ENCODE results near the gene PBX1. TPM values are rescaled to one million over a fixed set of nuclear protein-coding genes. Genes with fewer than 3 reads are reported as not detected.
A peak's percentile ranks its signal among the peaks of the same experiment; 100 is the strongest.

PBX1 gene
- total RNA-seq, 1 donor from 2014 or later, result 71.7 TPM

DNA sequence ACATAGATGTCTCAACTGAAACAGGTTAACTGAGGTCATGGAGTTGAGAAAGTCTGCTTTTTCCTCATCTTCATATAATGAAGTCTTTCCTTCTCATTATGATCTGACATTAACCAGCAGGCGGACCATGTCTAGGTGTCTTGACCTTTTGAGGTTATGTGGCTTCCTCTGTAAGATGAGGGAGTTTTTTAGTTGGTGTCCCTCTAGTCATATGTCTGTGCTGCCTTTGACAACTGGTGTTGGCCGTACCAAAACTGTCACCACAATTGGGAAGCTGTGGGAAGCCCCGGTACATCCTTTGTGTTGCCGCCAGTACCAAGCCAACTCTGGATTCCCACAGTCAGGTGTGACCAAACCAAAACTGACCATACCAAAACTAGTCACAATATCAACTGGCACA is 105.1 kb downstream of the PBX1 start:
- TF ChIP-seq, protein P1, sequence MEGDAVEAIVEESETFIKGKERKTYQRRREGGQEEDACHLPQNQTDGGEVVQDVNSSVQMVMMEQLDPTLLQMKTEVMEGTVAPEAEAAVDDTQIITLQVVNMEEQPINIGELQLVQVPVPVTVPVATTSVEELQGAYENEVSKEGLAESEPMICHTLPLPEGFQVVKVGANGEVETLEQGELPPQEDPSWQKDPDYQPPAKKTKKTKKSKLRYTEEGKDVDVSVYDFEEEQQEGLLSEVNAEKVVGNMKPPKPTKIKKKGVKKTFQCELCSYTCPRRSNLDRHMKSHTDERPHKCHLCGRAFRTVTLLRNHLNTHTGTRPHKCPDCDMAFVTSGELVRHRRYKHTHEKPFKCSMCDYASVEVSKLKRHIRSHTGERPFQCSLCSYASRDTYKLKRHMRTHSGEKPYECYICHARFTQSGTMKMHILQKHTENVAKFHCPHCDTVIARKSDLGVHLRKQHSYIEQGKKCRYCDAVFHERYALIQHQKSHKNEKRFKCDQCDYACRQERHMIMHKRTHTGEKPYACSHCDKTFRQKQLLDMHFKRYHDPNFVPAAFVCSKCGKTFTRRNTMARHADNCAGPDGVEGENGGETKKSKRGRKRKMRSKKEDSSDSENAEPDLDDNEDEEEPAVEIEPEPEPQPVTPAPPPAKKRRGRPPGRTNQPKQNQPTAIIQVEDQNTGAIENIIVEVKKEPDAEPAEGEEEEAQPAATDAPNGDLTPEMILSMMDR (conservative IDR thresholded peaks at IDR 0.05), result no peak
- Mint-ChIP-seq H3K36me3 (ENCODE audit: low read depth) (peaks cover 2% of the 10 kb centered on the region), H3K4me1 (peaks cover 15% of the 10 kb centered on the region), H3K27me3 (ENCODE audit: low read depth) (no peaks in the 10 kb centered on the region), H3K4me3 (no peak overlapping the region), H3K9me3 (peaks cover 2% of the 10 kb centered on the region), H3K27ac (ENCODE audit: unreplicated experiment) (no peak overlapping the region)
- DNase-seq (ENCODE audit: low read depth, low spot score), result no peak

DNA sequence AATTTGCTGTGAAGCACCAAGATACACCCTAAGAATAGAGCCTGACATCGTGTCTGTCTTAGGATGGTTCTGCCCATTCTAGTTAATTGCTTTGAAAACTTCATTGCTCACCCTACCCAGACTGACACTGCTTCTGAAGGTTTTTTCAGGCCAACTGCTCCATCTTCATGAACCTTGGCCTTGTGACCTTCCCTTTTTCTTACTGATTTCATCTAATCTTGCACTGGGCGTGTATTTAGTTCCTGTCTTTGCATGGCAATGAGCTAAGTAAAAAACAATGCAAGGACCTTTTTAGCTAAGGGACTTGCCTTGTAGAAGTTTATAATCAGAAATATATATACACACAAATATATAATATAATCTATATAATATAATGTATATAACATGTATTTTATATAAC is 108.0 kb downstream of the PBX1 start:
- TF ChIP-seq, protein P1 (conservative IDR thresholded peaks at IDR 0.05), result no peak
- H3K36me3 Mint-ChIP-seq (ENCODE audit: low read depth), result peaks cover 6% of the 10 kb centered on the region
- no peak overlapping the region for H3K4me3 Mint-ChIP-seq
- no peaks in the 10 kb centered on the region for H3K27me3 Mint-ChIP-seq (ENCODE audit: low read depth)
- H3K9me3 Mint-ChIP-seq, result peaks cover 7% of the 10 kb centered on the region
- H3K27ac Mint-ChIP-seq (ENCODE audit: unreplicated experiment), result no peak overlapping the region
- DNase-seq (ENCODE audit: low read depth, low spot score), result no peak
- H3K4me1 Mint-ChIP-seq, result peaks cover 35% of the 10 kb centered on the region

DNA sequence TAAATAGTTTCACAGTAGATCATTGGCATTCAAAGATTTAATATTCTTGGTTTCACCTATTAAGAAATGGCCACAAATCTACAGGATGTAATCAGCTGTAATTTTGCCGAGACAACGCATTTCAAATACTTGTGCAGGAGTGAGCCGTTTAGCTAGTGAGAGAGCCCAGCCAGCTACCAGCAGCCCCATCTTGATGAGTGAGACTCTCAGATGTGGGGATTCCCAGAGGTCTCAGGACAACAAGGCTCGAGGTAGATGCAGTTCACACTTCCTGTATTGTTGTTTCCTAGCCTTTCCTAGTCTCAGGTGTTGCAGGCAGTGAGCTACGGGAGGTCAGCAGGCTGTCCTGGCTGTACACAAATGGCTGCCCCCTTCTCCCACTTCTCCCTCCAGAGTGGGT is 108.6 kb downstream of the PBX1 start:
- peaks cover 6% of the 10 kb centered on the region for H3K36me3 Mint-ChIP-seq (ENCODE audit: low read depth)
- no peak for DNase-seq (ENCODE audit: low read depth, low spot score)
- TF ChIP-seq, protein P1 (conservative IDR thresholded peaks at IDR 0.05), result no peak
- no peak overlapping the region for H3K27ac Mint-ChIP-seq (ENCODE audit: unreplicated experiment)
- no peak overlapping the region for H3K4me3 Mint-ChIP-seq
- no peaks in the 10 kb centered on the region for H3K27me3 Mint-ChIP-seq (ENCODE audit: low read depth)
- peaks cover 7% of the 10 kb centered on the region for H3K9me3 Mint-ChIP-seq
- H3K4me1 Mint-ChIP-seq, result peaks cover 41% of the 10 kb centered on the region

DNA sequence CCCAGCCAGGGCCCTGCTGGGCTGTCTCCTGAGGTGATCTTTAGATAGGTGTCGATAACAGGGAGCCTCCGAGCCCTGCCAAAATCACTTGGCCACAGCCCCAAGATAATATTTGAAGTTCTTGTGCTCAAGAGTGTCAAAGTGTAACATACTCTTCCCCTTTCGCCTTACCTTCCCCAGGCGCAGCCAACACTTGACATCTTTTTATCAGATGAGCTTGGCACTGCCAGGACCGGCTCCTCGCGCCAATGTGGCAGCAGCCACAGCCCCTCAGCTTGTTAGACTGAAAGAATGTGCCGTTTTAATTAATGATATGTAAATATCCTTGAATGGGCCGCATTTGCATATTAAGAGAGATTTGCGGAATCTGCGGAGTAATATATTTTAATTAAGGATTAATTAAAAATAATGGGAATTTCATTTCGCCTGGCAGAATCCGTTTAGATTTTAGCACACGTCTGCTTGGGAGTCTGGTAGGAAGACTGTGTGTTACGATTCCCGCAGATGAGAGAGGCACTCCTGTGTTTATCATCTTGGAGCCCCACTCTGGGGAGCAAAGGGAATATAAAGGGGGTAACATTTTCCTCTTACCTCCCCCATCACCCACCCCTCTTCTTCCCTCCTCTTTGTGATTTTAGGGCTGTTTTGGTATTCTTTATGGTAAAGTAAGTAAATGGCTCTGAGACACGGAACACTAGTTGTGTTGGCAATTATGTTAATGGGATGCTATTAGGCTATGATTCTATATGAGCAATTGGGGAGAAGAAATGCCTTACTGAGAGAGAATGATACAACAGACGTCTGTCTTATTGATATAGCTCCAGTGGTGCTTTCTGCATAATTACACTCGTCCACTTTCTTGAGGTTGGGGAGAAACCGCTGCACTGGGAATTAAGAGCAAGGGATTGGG is 109.8 kb downstream of the PBX1 start:
- Mint-ChIP-seq H3K4me3 (no peak overlapping the region), H3K36me3 (ENCODE audit: low read depth) (peaks cover 6% of the 10 kb centered on the region), H3K4me1 (peaks cover 46% of the 10 kb centered on the region), H3K9me3 (peaks cover 7% of the 10 kb centered on the region), H3K27me3 (ENCODE audit: low read depth) (no peaks in the 10 kb centered on the region), H3K27ac (ENCODE audit: unreplicated experiment) (no peak overlapping the region)
- TF ChIP-seq, protein P1 (conservative IDR thresholded peaks at IDR 0.05), result no peak
- no peak for DNase-seq (ENCODE audit: low read depth, low spot score)

DNA sequence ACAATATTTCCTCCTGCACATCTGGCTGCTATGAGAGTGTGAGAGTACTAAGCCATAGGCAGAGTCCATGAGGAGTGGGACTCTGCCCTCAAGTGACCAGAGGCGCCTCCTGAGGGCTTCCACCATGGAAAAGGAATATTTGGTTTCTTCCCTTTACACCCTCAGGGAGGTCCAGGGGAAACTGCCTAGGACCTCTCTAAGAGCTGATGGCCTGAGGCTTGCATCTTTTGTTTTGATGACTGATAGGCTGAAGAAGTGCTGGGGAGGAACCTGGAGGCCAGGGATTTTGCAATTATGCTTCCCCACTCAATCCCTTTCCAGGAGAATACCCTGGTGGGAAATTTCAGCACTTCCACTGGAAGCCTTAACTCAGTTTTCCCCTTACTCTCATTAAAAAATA is 111.0 kb downstream of the PBX1 start:
- peaks cover 6% of the 10 kb centered on the region for H3K36me3 Mint-ChIP-seq (ENCODE audit: low read depth)
- H3K9me3 Mint-ChIP-seq, result peaks cover 7% of the 10 kb centered on the region
- TF ChIP-seq, protein P1 (conservative IDR thresholded peaks at IDR 0.05), result no peak
- no peak overlapping the region for H3K4me3 Mint-ChIP-seq
- no peak for DNase-seq (ENCODE audit: low read depth, low spot score)
- peaks cover 42% of the 10 kb centered on the region for H3K4me1 Mint-ChIP-seq
- H3K27me3 Mint-ChIP-seq (ENCODE audit: low read depth), result no peaks in the 10 kb centered on the region
- H3K27ac Mint-ChIP-seq (ENCODE audit: unreplicated experiment), result peak overlapping the region; percentile 14
